Adipose tissue (tissue), 3 donors: ENCODE data around the gene TCP11L1. TPM values are rescaled to one million over a fixed set of nuclear protein-coding genes. Genes with fewer than 3 reads are reported as not detected.

Experiments used
- H3K27ac ChIP-seq: one replicate; pipeline ENCODE4 v1.5.1; 2013; ENCODE audit warnings: low read depth, low read length
- WGBS, 3 donors: extraction: QIAGEN DNeasy Blood & Tissue Kit; methylation state at CpG; one replicate each; pipeline ENCODE4 v1.1.7; 2013; 5-methylcytosine and 5-hydroxymethylcytosine counted together
- polyA plus RNA-seq, 3 donors: library from polyadenylated mRNA; stranded (reverse); fragments of 200-250 nt; gene quantifications; one replicate each; pipeline ENCODE4 v1.2.3, GENCODE V29; 2013
- donor health status: healthy with polysubstance abuse.
- donor health status: Bipolar disorder and iron deficiency.
- donor health status: healthy.

Gene TCP11L1, protein sequence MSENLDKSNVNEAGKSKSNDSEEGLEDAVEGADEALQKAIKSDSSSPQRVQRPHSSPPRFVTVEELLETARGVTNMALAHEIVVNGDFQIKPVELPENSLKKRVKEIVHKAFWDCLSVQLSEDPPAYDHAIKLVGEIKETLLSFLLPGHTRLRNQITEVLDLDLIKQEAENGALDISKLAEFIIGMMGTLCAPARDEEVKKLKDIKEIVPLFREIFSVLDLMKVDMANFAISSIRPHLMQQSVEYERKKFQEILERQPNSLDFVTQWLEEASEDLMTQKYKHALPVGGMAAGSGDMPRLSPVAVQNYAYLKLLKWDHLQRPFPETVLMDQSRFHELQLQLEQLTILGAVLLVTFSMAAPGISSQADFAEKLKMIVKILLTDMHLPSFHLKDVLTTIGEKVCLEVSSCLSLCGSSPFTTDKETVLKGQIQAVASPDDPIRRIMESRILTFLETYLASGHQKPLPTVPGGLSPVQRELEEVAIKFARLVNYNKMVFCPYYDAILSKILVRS
- polyA plus RNA-seq: 1 to 10 TPM; 4.3 to 8.1 (median 5.3) TPM

- WGBS, 3 donors: 0 to 1% (median 0%) methylated on average over 72 to 84 of the region's 84 CpGs
- no peak within 1 kb of the TSS for H3K27ac ChIP-seq
Measured at GRCh38 chr11:33039274-33040032, at the start of gene TCP11L1. Gene TCP11L1, plus strand, starts transcription at chr11:33039572. Its CDS starts 4,202 bp downstream, at chr11:33043774.

GRCh38 chr11:32990481-32990880 lies 48.9 kb upstream of the TCP11L1 start:
- no peak overlapping the region for H3K27ac ChIP-seq
- WGBS, 3 donors: 0 to 100% (median 33%) methylated on average over 1 of the region's 1 CpG

GRCh38 chr11:32991427-32991826 lies 47.9 kb upstream of the TCP11L1 start:
- 88 to 90% (median 90%) methylated on average over 3 of the region's 3 CpGs for WGBS, 3 donors
- H3K27ac ChIP-seq: no peak overlapping the region

- no peak overlapping the region for H3K27ac ChIP-seq
Measured at GRCh38 chr11:32991898-32992297, 47.5 kb upstream of the TCP11L1 start.

- H3K27ac ChIP-seq: no peak overlapping the region
Measured at GRCh38 chr11:33000181-33000580, 39.2 kb upstream of the TCP11L1 start.

- H3K27ac ChIP-seq: no peak overlapping the region
- 77 to 99% (median 89%) methylated on average over 6 of the region's 6 CpGs for WGBS, 3 donors
Measured at GRCh38 chr11:33001281-33001680, 38.1 kb upstream of the TCP11L1 start.

- H3K27ac ChIP-seq: no peak overlapping the region
- 74 to 88% (median 80%) methylated on average over 8 of the region's 8 CpGs for WGBS, 3 donors
Measured at GRCh38 chr11:33001751-33002542, 37.4 kb upstream of the TCP11L1 start.

DNA sequence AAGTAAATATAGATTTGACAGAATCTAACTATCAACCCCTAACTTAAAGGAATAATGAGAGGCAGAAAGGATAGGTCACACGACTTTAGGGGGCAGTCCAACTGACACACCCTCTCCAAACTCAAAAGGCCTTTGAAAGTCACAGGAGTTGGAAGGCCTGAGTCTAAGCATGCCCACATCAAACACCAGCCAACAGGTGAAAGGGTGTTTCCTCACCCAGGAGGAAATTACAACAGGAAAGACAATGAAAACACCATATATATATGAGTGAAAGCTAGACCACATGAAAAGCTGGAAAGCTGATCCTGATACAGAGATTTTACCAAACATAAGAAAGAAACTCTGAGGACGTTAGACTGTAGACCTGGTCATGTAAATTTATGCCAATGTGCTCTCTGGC lies 34.2 kb upstream of the TCP11L1 start:
- no peak overlapping the region for H3K27ac ChIP-seq
- 49 to 63% (median 59%) methylated on average over 2 of the region's 2 CpGs for WGBS, 3 donors

- no peak overlapping the region for H3K27ac ChIP-seq
Measured at GRCh38 chr11:33006010-33006409, 33.4 kb upstream of the TCP11L1 start.

- WGBS, 3 donors: 33 to 65% (median 41%) methylated on average over 1 of the region's 1 CpG
- H3K27ac ChIP-seq: no peak overlapping the region
Measured at GRCh38 chr11:33013755-33014154, 25.6 kb upstream of the TCP11L1 start.

DNA sequence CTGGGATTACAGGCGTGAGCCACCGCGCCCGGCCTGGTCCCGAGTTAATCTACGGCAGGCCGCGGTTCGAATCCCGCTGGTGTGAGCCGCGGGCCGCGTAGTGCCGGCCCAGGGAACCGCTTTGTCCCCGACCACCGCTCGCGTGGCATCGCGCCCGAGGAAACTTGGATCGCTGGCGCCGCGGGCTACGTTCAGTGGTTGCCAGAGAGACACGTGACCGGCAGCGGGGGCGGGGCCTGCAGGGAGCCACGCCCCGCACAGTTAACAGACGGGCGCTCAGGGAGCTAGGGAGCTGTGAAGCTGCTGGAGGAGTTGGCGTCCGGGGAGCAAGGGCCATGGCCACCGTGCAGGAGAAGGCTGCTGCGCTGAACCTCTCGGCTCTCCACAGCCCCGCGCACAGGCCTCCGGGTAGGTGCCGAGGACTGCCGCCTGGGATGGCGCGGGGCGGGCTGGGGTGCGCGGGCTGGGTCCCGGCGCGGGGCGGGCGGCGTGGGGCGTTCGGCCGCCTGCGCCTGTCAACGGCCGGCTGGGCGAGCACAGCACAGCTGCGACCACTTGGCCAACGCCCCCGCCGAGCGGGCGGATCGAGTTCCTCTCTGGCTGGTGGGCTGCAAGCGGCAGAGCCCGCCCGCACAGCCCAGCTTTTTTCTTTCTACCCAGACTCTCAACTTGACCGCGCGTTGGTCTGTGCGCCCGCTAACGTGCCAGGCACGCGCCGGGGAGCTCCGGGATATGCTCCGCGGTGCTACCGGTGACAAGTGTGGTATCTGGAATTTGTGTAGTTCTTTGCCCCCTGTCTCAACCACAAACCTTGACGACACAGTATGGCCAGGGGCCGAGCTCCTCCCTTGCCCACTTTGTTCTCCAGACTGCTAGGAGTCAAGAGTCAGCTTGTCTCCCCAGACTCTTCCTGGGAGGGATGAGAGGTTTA lies 23.5 kb upstream of the TCP11L1 start, which contains the start of gene DEPDC7:
TSS of gene DEPDC7 (plus strand) at position 258 of the 931 bp plus-strand sequence. CDS start at position 336, 78 bp downstream.
- WGBS, 3 donors: 2 to 4% (median 4%) methylated on average over 79 to 89 of the region's 89 CpGs
- H3K27ac ChIP-seq: no peak within 1 kb of the TSS

- WGBS, 3 donors: 42 to 58% (median 48%) methylated on average over 4 of the region's 4 CpGs
- no peak overlapping the region for H3K27ac ChIP-seq
Measured at GRCh38 chr11:33016654-33017053, 22.7 kb upstream of the TCP11L1 start.

DNA sequence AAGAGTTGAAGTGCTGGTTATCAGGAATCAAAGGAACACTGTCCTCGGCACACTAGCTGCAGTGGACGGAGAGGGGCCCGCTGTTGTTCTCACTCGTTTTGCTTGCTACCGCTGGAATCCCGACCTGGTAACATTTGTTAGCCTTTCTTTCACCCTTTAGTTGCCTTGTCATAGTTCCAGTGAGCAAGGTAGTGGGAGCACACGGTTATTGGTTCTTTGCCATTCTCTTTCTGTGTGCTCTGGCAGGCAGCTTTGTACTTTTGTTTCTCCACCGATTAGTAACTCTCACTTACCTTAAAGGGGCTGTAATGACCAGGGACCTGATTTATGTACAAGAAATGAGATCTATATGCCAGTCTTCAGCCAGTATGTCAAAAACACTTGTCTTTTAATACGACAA lies 21.9 kb upstream of the TCP11L1 start:
- H3K27ac ChIP-seq: no peak overlapping the region
- 37 to 92% (median 83%) methylated on average over 9 of the region's 9 CpGs for WGBS, 3 donors

DNA sequence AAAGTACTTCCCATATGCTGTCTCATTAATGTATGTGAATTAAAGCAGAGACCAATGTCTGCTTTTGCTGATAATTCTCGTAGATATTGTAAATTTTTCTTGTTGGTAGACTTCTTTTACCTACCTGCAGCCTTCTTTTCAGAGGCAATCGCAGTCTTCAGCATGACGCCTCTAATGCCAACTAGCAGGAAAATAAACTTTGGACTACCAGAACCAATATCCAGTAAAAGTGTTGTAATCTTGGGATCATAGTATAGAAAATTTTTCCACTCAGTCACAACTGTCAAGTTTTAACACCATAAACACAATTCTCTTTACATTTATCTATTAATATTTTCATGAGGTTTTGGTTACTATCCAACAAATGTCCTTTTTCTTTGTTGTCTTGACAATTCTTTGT lies 21.4 kb upstream of the TCP11L1 start:
- no peak overlapping the region for H3K27ac ChIP-seq
- WGBS, 3 donors: 54 to 95% (median 92%) methylated on average over 3 of the region's 3 CpGs

DNA sequence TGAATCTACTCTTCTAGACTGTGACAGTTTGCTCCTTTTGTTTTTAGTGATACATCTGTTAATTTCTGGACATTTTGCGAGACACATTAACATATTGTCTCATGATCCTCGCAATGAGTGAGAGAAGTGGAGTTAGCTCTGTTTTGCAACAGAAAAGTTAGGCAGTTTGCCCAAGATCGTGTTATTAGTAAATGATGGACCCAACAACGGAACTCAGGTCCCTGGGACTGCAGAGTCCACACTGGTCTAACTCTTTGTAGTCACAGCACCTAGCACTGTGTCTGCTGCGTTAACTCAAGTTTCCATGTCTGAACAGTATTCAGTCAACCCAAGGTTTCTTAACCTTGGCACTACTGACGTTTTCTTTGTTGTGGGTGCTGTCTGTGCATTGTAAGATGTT lies 20.5 kb upstream of the TCP11L1 start:
- no peak overlapping the region for H3K27ac ChIP-seq
- WGBS, 3 donors: 81 to 86% (median 85%) methylated on average over 6 of the region's 6 CpGs

DNA sequence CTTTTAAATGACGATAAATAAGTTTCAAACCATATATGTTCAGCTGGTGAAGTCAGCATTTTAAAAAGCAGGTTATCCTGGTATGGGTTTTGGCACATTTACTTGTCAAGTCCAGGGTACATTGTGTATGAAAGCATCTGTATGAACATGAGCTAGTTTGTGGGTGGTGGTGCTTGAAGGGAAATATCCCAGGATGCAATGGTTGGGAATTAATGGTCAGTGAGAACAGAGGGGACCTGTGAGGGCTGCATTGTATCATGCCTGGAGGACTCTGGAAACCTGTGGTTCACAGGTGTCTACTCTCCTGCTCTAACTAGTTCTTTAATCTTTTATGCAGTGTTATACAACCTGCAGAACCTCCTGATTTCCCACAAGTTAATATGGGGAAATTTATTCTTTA lies 17.9 kb upstream of the TCP11L1 start:
- no peak overlapping the region for H3K27ac ChIP-seq
- WGBS, 3 donors: 71 to 95% (median 94%) methylated on average over 1 of the region's 1 CpG

- 51 to 92% (median 86%) methylated on average over 1 of the region's 1 CpG for WGBS, 3 donors
Measured at GRCh38 chr11:33021937-33022336, 17.4 kb upstream of the TCP11L1 start.

DNA sequence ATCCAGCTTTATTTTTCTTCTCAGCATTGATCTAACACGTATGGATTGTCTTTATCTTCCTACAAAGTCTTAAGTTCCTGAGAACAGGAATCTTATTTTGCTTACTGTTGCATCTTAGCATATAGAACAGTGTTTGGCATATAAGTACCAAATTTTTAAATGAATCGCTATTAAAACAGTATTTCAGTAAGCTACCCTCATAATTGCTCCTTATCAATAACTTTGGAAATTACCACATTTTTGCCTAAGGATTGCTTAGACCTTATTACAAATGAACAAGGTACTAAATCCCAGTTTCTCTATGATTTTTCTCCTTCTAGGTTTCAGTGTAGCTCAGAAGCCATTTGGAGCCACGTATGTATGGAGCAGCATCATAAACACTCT lies 14.0 kb upstream of the TCP11L1 start:
- WGBS, 3 donors: 78 to 91% (median 89%) methylated on average over 3 of the region's 3 CpGs
- H3K27ac ChIP-seq: no peak overlapping the region

More at GRCh38 chr11:33021937-33022336, 17.4 kb upstream of the TCP11L1 start:
- H3K27ac ChIP-seq: no peak overlapping the region
